ENCODE measurements around the gene CD3E. TPM values are rescaled to one million over a fixed set of nuclear protein-coding genes. Genes with fewer than 3 reads are reported as not detected.

Gene CD3E
- 1 to 10 TPM; 1.6 to 3.7 TPM for total RNA-seq
- long read RNA-seq, result 0 reads

- DNase-seq, result no peak
- intact Hi-C loops (cut with DNase I), result no loop called here
- ATAC-seq, result peak in 1 of 2 donors; percentile 44
Observed at GRCh38 chr11:118304568-118305248, at the start of gene CD3E. TSS of gene CD3E (plus strand) at chr11:118304730. CDS start at chr11:118304953, 223 bp downstream.

GRCh38 chr11:118258410-118258809, 46.1 kb upstream of the CD3E start:
- DNase-seq, result no peak
- ATAC-seq, result no peak
- intact Hi-C loops (cut with DNase I), result loop anchor here in 1 of 2 donors (10.0 kb wide), 1 partner anchor 54 kb away; no protein-coding TSS in a partner anchor

- intact Hi-C loops (cut with DNase I), result loop anchor here in 1 of 2 donors (10.0 kb wide), 1 partner anchor 54 kb away; no protein-coding TSS in a partner anchor
- ATAC-seq (no peak), DNase-seq (no peak)
Observed at GRCh38 chr11:118259138-118259537, 45.4 kb upstream of the CD3E start.

GRCh38 chr11:118260353-118260752, 44.2 kb upstream of the CD3E start:
- ATAC-seq (no peak), DNase-seq (no peak)
- intact Hi-C loops (cut with DNase I), result no loop called here

GRCh38 chr11:118263112-118263511, 41.4 kb upstream of the CD3E start:
- intact Hi-C loops (cut with DNase I), result no loop called here
- no peak for DNase-seq
- no peak for ATAC-seq

- intact Hi-C loops (cut with DNase I), result no loop called here
- ATAC-seq (peak; percentile 67 to 82), DNase-seq (peak; percentile 49)
Observed at GRCh38 chr11:118263695-118264568, 40.6 kb upstream of the CD3E start, which contains the start of gene MPZL2. TSS of gene MPZL2 (minus strand) at chr11:118264297. CDS start at chr11:118264153, 144 bp downstream.

- ATAC-seq, result no peak
- no peak for DNase-seq
- intact Hi-C loops (cut with DNase I), result no loop called here
Observed at GRCh38 chr11:118264569-118265465, 39.7 kb upstream of the CD3E start.

GRCh38 chr11:118265954-118266353, 38.6 kb upstream of the CD3E start:
- DNase-seq (peak; percentile 72), ATAC-seq (peak in 1 of 2 donors; percentile 46)
- intact Hi-C loops (cut with DNase I), result no loop called here

GRCh38 chr11:118267486-118267885, 37.0 kb upstream of the CD3E start:
- ATAC-seq, result no peak
- DNase-seq, result no peak
- intact Hi-C loops (cut with DNase I), result no loop called here

- ATAC-seq (no peak), DNase-seq (no peak)
- intact Hi-C loops (cut with DNase I), result loop anchor here in 1 of 2 donors (10.0 kb wide), 1 partner anchor 67 kb away; no protein-coding TSS in a partner anchor
Observed at GRCh38 chr11:118272001-118272400, 32.5 kb upstream of the CD3E start.

GRCh38 chr11:118274186-118274585, 30.3 kb upstream of the CD3E start:
- no peak for DNase-seq
- intact Hi-C loops (cut with DNase I), result loop anchor here in 1 of 2 donors (10.0 kb wide), 1 partner anchor 69 kb away; no protein-coding TSS in a partner anchor

GRCh38 chr11:118275176-118275575, 29.4 kb upstream of the CD3E start:
- ATAC-seq, result peak; percentile 34 to 38
- intact Hi-C loops (cut with DNase I), result loop anchor here in 1 of 2 donors (10.0 kb wide), 1 partner anchor 70 kb away; no protein-coding TSS in a partner anchor
- DNase-seq, result no peak

More at GRCh38 chr11:118274186-118274585, 30.3 kb upstream of the CD3E start:
- no peak for ATAC-seq

GRCh38 chr11:118276422-118276821, 28.1 kb upstream of the CD3E start:
- ATAC-seq, result no peak
- intact Hi-C loops (cut with DNase I), result loop anchor here in 1 of 2 donors (10.0 kb wide), 1 partner anchor 72 kb away; no protein-coding TSS in a partner anchor
- DNase-seq, result no peak

GRCh38 chr11:118277312-118277711, 27.2 kb upstream of the CD3E start:
- DNase-seq (no peak), ATAC-seq (no peak)
- intact Hi-C loops (cut with DNase I), result loop anchor here in 1 of 2 donors (10.0 kb wide), 1 partner anchor 73 kb away; no protein-coding TSS in a partner anchor

GRCh38 chr11:118281284-118281683, 23.2 kb upstream of the CD3E start:
- intact Hi-C loops (cut with DNase I), result no loop called here
- DNase-seq (no peak), ATAC-seq (no peak)

GRCh38 chr11:118282606-118283005, 21.9 kb upstream of the CD3E start:
- intact Hi-C loops (cut with DNase I), result no loop called here
- DNase-seq (no peak), ATAC-seq (no peak)

- ATAC-seq (no peak), DNase-seq (no peak)
- intact Hi-C loops (cut with DNase I), result no loop called here
Observed at GRCh38 chr11:118283037-118283636, 21.4 kb upstream of the CD3E start.

- intact Hi-C loops (cut with DNase I), result no loop called here
- no peak for ATAC-seq
- DNase-seq, result no peak
Observed at GRCh38 chr11:118283756-118284350, 20.7 kb upstream of the CD3E start.

Measured in left cardiac atrium (tissue), 4 donors.